B cell (primary cell): ENCODE data around the gene SGSM1. TPM values are rescaled to one million over a fixed set of nuclear protein-coding genes. Genes with fewer than 3 reads are reported as not detected.

Experiments
- ATAC-seq: fragments of 200-7000 bp; cut with Tn5 transposase; one replicate; pipeline ENCODE4 v1.10.0; 2021; ENCODE audit warnings: low read depth, mild to moderate bottlenecking, moderate number of reproducible peaks, moderate library complexity
- CTCF ChIA-PET: fragments of 350-600 bp; sonication (Branson Sonifier 250); formaldehyde crosslinking; loops from one replicate; lab custom pipeline; 2021; ENCODE audit warnings: antibody characterized with exemption, inconsistent platforms; lab: Charles Lee
- POLR2A ChIA-PET: fragments of 350-600 bp; sonication (Branson Sonifier 250); formaldehyde crosslinking; loops from one replicate; lab custom pipeline; 2021; ENCODE audit warnings: antibody characterized with exemption; lab: Charles Lee
- DNase-seq: peaks from one replicate; pipeline ENCODE4 v3.0.0; 2013
- H2AFZ ChIP-seq: 2 replicates; pipeline ENCODE4 v1.6.1; 2012; ENCODE audit warnings: mild to moderate bottlenecking, low read depth, low read length; ENCODE audit not compliant: insufficient read depth, poor library complexity, severe bottlenecking
- H3K27ac ChIP-seq, 2 donors: 1 replicate in 1 of 2; 2 replicates in 1 of 2; pipeline ENCODE4 v1.5.1; 2012 to 2013; ENCODE audit warnings: low read length in 2 of 2, mild to moderate bottlenecking in 2 of 2, moderate library complexity in 1 of 2
- H3K27me3 ChIP-seq, 4 experiments: fragments of 200-600 bp in 1 of 4; sonication (generic) in 1 of 4; replicated peaks in 1 of 4; 1 replicate in 2 of 4; 2 replicates in 2 of 4; pipeline versions ENCODE4 v1.6.1 to v1.7.0; 2013 to 2016; ENCODE audit warnings: low read length in 3 of 4, mild to moderate bottlenecking in 2 of 4, mixed read lengths in 1 of 4, moderate library complexity in 1 of 4; ENCODE audit not compliant: insufficient read depth in 4 of 4, control insufficient read depth in 3 of 4; ENCODE audit errors: control extremely low read depth in 1 of 4
- H3K36me3 ChIP-seq, 2 experiments: replicated peaks in 1 of 2; 1 replicate in 1 of 2; 2 replicates in 1 of 2; pipeline versions ENCODE4 v1.6.1 to v1.7.1; 2013; ENCODE audit warnings: low read length in 1 of 2; ENCODE audit not compliant: insufficient read depth in 2 of 2, control insufficient read depth in 1 of 2; ENCODE audit errors: control extremely low read depth in 1 of 2, extremely low read depth in 1 of 2
- H3K4me1 ChIP-seq, 2 donors: fragments of 200-600 bp in 1 of 2; sonication (generic) in 1 of 2; 1 replicate in 1 of 2; 2 replicates in 1 of 2; pipeline versions ENCODE4 v1.5.1 to v1.6.1; 2013 to 2017; ENCODE audit warnings: low read length in 2 of 2; ENCODE audit not compliant: control insufficient read depth in 2 of 2, insufficient read depth in 2 of 2
- H3K4me2 ChIP-seq: replicated peaks from 2 replicates; pipeline ENCODE3; 2012; ENCODE audit warnings: mild to moderate bottlenecking, low read depth, low read length; ENCODE audit not compliant: poor library complexity, severe bottlenecking
- H3K4me3 ChIP-seq, 5 experiments: fragments of 200-600 bp in 1 of 5; sonication (generic) in 1 of 5; 1 replicate in 3 of 5; 2 replicates in 2 of 5; pipeline versions ENCODE4 v1.5.1 to v1.7.0; 2011 to 2016; ENCODE audit warnings: low read length in 4 of 5, mild to moderate bottlenecking in 4 of 5, low read depth in 2 of 5, control low read depth in 1 of 5, moderate library complexity in 1 of 5; ENCODE audit not compliant: insufficient read depth in 1 of 5; ENCODE audit errors: control extremely low read depth in 1 of 5, extremely low read depth in 1 of 5
- H3K79me2 ChIP-seq: fragments of 200-600 bp; sonication (generic); one replicate; pipeline ENCODE4 v1.6.0; 2016; ENCODE audit warnings: low read length; ENCODE audit not compliant: control insufficient read depth, insufficient read depth
- H3K9ac ChIP-seq: fragments of 200-600 bp; sonication (generic); 2 replicates; pipeline ENCODE4 v1.6.1; 2017; ENCODE audit warnings: mild to moderate bottlenecking, low read length, moderate library complexity
- H3K9me3 ChIP-seq, 3 donors: one replicate each; pipeline versions ENCODE4 v1.6.1 to v1.7.1; 2013; ENCODE audit warnings: low read length in 2 of 3; ENCODE audit not compliant: control insufficient read depth in 2 of 3, insufficient read depth in 1 of 3; ENCODE audit errors: control extremely low read depth in 1 of 3
- H4K20me1 ChIP-seq: 2 replicates; pipeline ENCODE4 v1.6.0; 2012; ENCODE audit warnings: mild to moderate bottlenecking, low read length; ENCODE audit not compliant: insufficient read depth, control insufficient read depth, poor library complexity, severe bottlenecking
- H3K27ac Mint-ChIP-seq: one replicate; pipeline ENCODE4 v1.8.0; 2021; ENCODE audit warnings: mixed read lengths
- H3K27me3 Mint-ChIP-seq: one replicate; pipeline ENCODE4 v1.8.0; 2021; ENCODE audit warnings: mixed read lengths
- H3K4me1 Mint-ChIP-seq: one replicate; pipeline ENCODE4 v1.8.0; 2021; ENCODE audit warnings: mixed read lengths
- H3K4me3 Mint-ChIP-seq: one replicate; pipeline ENCODE4 v1.8.0; 2021; ENCODE audit warnings: mixed read lengths
- H3K9me3 Mint-ChIP-seq: one replicate; pipeline ENCODE4 v1.8.0; 2022; ENCODE audit warnings: mixed read lengths; ENCODE audit not compliant: insufficient read depth
- CTCF ChIP-seq: fragments of 200-600 bp; IDR thresholded peaks from one replicate; pipeline ENCODE4 v1.8.0; 2022; ENCODE audit warnings: antibody characterized with exemption, mild to moderate bottlenecking
- EZH2 ChIP-seq: IDR thresholded peaks from 2 replicates; pipeline ENCODE4 v1.6.1; 2012; ENCODE audit warnings: borderline replicate concordance, low read depth, mild to moderate bottlenecking, moderate library complexity, low read length; ENCODE audit not compliant: insufficient read depth, poor library complexity, severe bottlenecking
- WGBS: methylation state at CpG from one replicate; pipeline ENCODE4 v1.1.5; 2013; ENCODE audit warnings: missing lambda C conversion rate; ENCODE audit not compliant: insufficient coverage; 5-methylcytosine and 5-hydroxymethylcytosine counted together
- intact Hi-C: fragments of 100-400 bp; cut with micrococcal nuclease; formaldehyde crosslinking; loops from one replicate; pipeline ENCODE4 v1.10.0; 2022
- polyA plus RNA-seq: library from polyadenylated mRNA; depleted of rRNA; stranded (reverse); fragments of >200 nt; gene quantifications from 2 replicates; pipeline ENCODE4 v1.2.3, GENCODE V29; 2012
- total RNA-seq, 2 donors: library from RNA; stranded (reverse); fragments of 120-200 nt in 1 of 2; gene quantifications; 1 replicate in 1 of 2; 2 replicates in 1 of 2; pipeline versions ENCODE4 v1.2.3 to v1.2.4, GENCODE V29; 2013 to 2022

The SGSM1 gene
- total and polyA plus RNA-seq, 2 donors (not counting 1 experiment from before 2014, with no cell fraction given) = 0.91 to 1.3 TPM

GRCh38 chr22:24865508-24865907 lies 59.5 kb downstream of the SGSM1 start:
- Mint-ChIP-seq H3K4me1 (no peaks in the 10 kb centered on the region), H3K27ac (no peak overlapping the region), H3K4me3 (no peak overlapping the region), H3K9me3 (no peaks in the 10 kb centered on the region), H3K27me3 (peaks cover 32% of the 10 kb centered on the region)
- Histone ChIP-seq H3K9ac (no peak overlapping the region), H3K4me1 (no peaks in the 10 kb centered on the region), H3K9me3 (no peaks in the 10 kb centered on the region), H3K4me3 (no peak overlapping the region), H3K27ac (no peak overlapping the region), H3K4me2 (no peak overlapping the region), H3K27me3 (peaks cover 0 to 7% (median 0%) of the 10 kb centered on the region in 4 experiments), H3K79me2 (no peaks in the 10 kb centered on the region), H4K20me1 (no peaks in the 10 kb centered on the region), H3K36me3 (no peaks in the 10 kb centered on the region), H2AFZ (no peak overlapping the region)
- ChIA-PET CTCF (no interaction called here), POLR2A (no interaction called here)
- DNase-seq = no peak
- intact Hi-C loops = no loop called here
- no peak for TF ChIP-seq CTCF
- no peak for TF ChIP-seq EZH2
- ATAC-seq = no peak
- 92% methylated on average over 4 of the region's 4 CpGs for WGBS

GRCh38 chr22:24867323-24868022 lies 61.5 kb downstream of the SGSM1 start:
- Histone ChIP-seq H3K9me3 (no peaks in the 10 kb centered on the region), H3K4me1 (no peaks in the 10 kb centered on the region), H3K79me2 (no peaks in the 10 kb centered on the region), H2AFZ (no peak overlapping the region), H3K36me3 (no peaks in the 10 kb centered on the region), H4K20me1 (no peaks in the 10 kb centered on the region), H3K27me3 (peaks cover 0 to 7% (median 0%) of the 10 kb centered on the region in 4 experiments), H3K4me2 (no peak overlapping the region), H3K9ac (no peak overlapping the region), H3K4me3 (no peak overlapping the region), H3K27ac (no peak overlapping the region)
- TF ChIP-seq CTCF (no peak), EZH2 (no peak)
- ChIA-PET POLR2A (no interaction called here), CTCF (interaction anchor here (0.6 to 0.7 kb wide), 2 partner anchors 18 to 116 kb away, joined by 3 read pairs; no protein-coding TSS in a partner anchor)
- 85% methylated on average over 5 of the region's 8 CpGs for WGBS
- peaks cover 32% of the 10 kb centered on the region for H3K27me3 Mint-ChIP-seq
- intact Hi-C loops = no loop called here
- H3K4me1 Mint-ChIP-seq = no peaks in the 10 kb centered on the region
- H3K9me3 Mint-ChIP-seq = no peaks in the 10 kb centered on the region
- no peak overlapping the region for H3K4me3 Mint-ChIP-seq
- no peak overlapping the region for H3K27ac Mint-ChIP-seq
- ATAC-seq = no peak
- DNase-seq = no peak
